GM23248 (cell line): ENCODE data around the gene ATP5PO.

Experiments
- EZH2 ChIP-seq: fragments of 200-600 bp; sonication (generic); IDR thresholded peaks from 2 replicates; pipeline ENCODE4 v1.6.1; 2018; ENCODE audit warnings: antibody characterized with exemption, mild to moderate bottlenecking; ENCODE audit not compliant: insufficient read depth, poor library complexity, severe bottlenecking
- EZH2phosphoT487 ChIP-seq: fragments of 200-600 bp; sonication (generic); IDR thresholded peaks from 2 replicates; pipeline ENCODE4 v1.6.1; 2018; ENCODE audit warnings: antibody characterized with exemption, moderate library complexity, mild to moderate bottlenecking, low read depth; ENCODE audit not compliant: insufficient read depth

GRCh38 chr21:33890187-33890586 lies 25.4 kb downstream of the ATP5PO start:
- TF ChIP-seq EZH2phosphoT487, result no peak
- no peak for TF ChIP-seq EZH2
